IMR-90 (cell line): ENCODE data around the gene ING2. TPM values are rescaled to one million over a fixed set of nuclear protein-coding genes. Genes with fewer than 3 reads are reported as not detected.

Experiments
- ATAC-seq: fragments of 200-7000 bp; cut with Tn5 transposase; 2 replicates; pipeline ENCODE4 v1.9.1; 2020; ENCODE audit warnings: low read depth, mild to moderate bottlenecking, moderate library complexity
- BruUV-seq: library from RNA; stranded (reverse); fragments of 400-500 nt; replicated peaks from 2 replicates; lab custom pipeline; 2021; lab: Mats Ljungman, UMichigan
- CTCF ChIA-PET: fragments of 300-600 bp; formaldehyde crosslinking; extraction: SDS; loops from one replicate; lab custom pipeline; 2021; ENCODE audit warnings: antibody characterized with exemption; lab: Yijun Ruan, JAX
- POLR2A ChIA-PET: fragments of 300-600 bp; sonication (Branson Sonifier 250); formaldehyde crosslinking; loops from one replicate; lab custom pipeline; 2022; ENCODE audit warnings: antibody characterized with exemption; ENCODE audit not compliant: unreplicated experiment; lab: Charles Lee
- DNase-seq: peaks from one replicate; pipeline ENCODE4 v3.0.0; 2013
- H2AFZ ChIP-seq: replicated peaks from 2 replicates; pipeline ENCODE3; 2013; ENCODE audit warnings: low read length, mild to moderate bottlenecking; ENCODE audit not compliant: poor library complexity
- H2AK5ac ChIP-seq: 2 replicates; pipeline ENCODE4 v1.6.1; 2013; ENCODE audit warnings: low read depth, low read length, inconsistent platforms
- H2AK9ac ChIP-seq: replicated peaks from 2 replicates; pipeline ENCODE3; 2013; ENCODE audit warnings: mild to moderate bottlenecking, low read depth, low read length, moderate library complexity; ENCODE audit not compliant: poor library complexity
- H2BK120ac ChIP-seq: 2 replicates; pipeline ENCODE4 v1.6.1; 2013; ENCODE audit warnings: low read depth, low read length, inconsistent platforms
- H2BK15ac ChIP-seq: 3 replicates; pipeline ENCODE4 v1.6.1; 2013; ENCODE audit warnings: low read depth, low read length, inconsistent platforms
- H2BK20ac ChIP-seq: 2 replicates; pipeline ENCODE4 v1.6.1; 2013; ENCODE audit warnings: low read depth, mild to moderate bottlenecking, inconsistent platforms, low read length, moderate library complexity
- H2BK5ac ChIP-seq: 2 replicates; pipeline ENCODE4 v1.6.1; 2013; ENCODE audit warnings: mild to moderate bottlenecking, low read depth, low read length, inconsistent platforms; ENCODE audit not compliant: poor library complexity, severe bottlenecking
- H3K14ac ChIP-seq: replicated peaks from 2 replicates; pipeline ENCODE4 v1.6.1; 2013; ENCODE audit warnings: low read depth, low read length, inconsistent platforms
- H3K18ac ChIP-seq: 2 replicates; pipeline ENCODE4 v1.6.1; 2013; ENCODE audit warnings: low read depth, low read length, control low read depth
- H3K23ac ChIP-seq: 2 replicates; pipeline ENCODE4 v1.6.1; 2013; ENCODE audit warnings: low read depth, low read length, inconsistent platforms
- H3K27ac ChIP-seq: 2 replicates; pipeline ENCODE4 v1.5.1; 2013; ENCODE audit warnings: mild to moderate bottlenecking, control low read depth, low read length; ENCODE audit not compliant: insufficient read depth
- H3K27me3 ChIP-seq: 2 replicates; pipeline ENCODE4 v1.6.1; 2013; ENCODE audit warnings: low read length; ENCODE audit not compliant: control insufficient read depth, insufficient read depth
- H3K36me3 ChIP-seq: 2 replicates; pipeline ENCODE4 v1.6.1; 2013; ENCODE audit warnings: low read length, mixed read lengths; ENCODE audit not compliant: control insufficient read depth, insufficient read depth
- H3K4ac ChIP-seq: 2 replicates; pipeline ENCODE4 v1.6.1; 2013; ENCODE audit warnings: low read depth, low read length, inconsistent platforms
- H3K4me1 ChIP-seq: 2 replicates; pipeline ENCODE4 v1.6.1; 2013; ENCODE audit warnings: low read length, mixed read lengths; ENCODE audit not compliant: control insufficient read depth, insufficient read depth
- H3K4me2 ChIP-seq: 2 replicates; pipeline ENCODE4 v1.6.1; 2013; ENCODE audit warnings: low read depth, mild to moderate bottlenecking, control low read depth, low read length, moderate library complexity
- H3K4me3 ChIP-seq: 2 replicates; pipeline ENCODE4 v1.5.1; 2013; ENCODE audit warnings: low read depth, mild to moderate bottlenecking, control low read depth, low read length, moderate library complexity; ENCODE audit not compliant: insufficient read depth
- H3K56ac ChIP-seq: 2 replicates; pipeline ENCODE4 v1.6.1; 2013; ENCODE audit warnings: low read length, inconsistent platforms; ENCODE audit not compliant: insufficient read depth; ENCODE audit errors: extremely low read depth
- H3K79me1 ChIP-seq, 2 experiments: 2 replicates each; pipeline ENCODE4 v1.6.1; 2013; ENCODE audit warnings: low read length in 2 of 2, inconsistent platforms in 1 of 2, low read depth in 1 of 2
- H3K9ac ChIP-seq: 2 replicates; pipeline ENCODE4 v1.6.1; 2013; ENCODE audit warnings: low read depth, low read length, control low read depth
- H3K9me1 ChIP-seq: 2 replicates; pipeline ENCODE4 v1.6.1; 2013; ENCODE audit warnings: low read length, inconsistent platforms; ENCODE audit not compliant: insufficient read depth
- H3K9me3 ChIP-seq: 2 replicates; pipeline ENCODE4 v1.6.1; 2013; ENCODE audit warnings: low read length; ENCODE audit not compliant: control insufficient read depth, insufficient read depth
- H4K20me1 ChIP-seq: 2 replicates; pipeline ENCODE4 v1.6.1; 2013; ENCODE audit warnings: low read length, inconsistent platforms; ENCODE audit not compliant: insufficient read depth
- H4K5ac ChIP-seq: 2 replicates; pipeline ENCODE4 v1.6.1; 2013; ENCODE audit warnings: mild to moderate bottlenecking, low read depth, low read length, control low read depth
- H4K8ac ChIP-seq, 2 experiments: 2 replicates each; pipeline ENCODE4 v1.6.1; 2013; ENCODE audit warnings: low read depth in 2 of 2, low read length in 2 of 2, control low read depth in 1 of 2, inconsistent platforms in 1 of 2
- H4K91ac ChIP-seq: 2 replicates; pipeline ENCODE4 v1.6.1; 2013; ENCODE audit warnings: low read depth, low read length, inconsistent platforms; ENCODE audit not compliant: insufficient read depth
- BHLHE40 ChIP-seq: fragments of 150-350 bp; IDR thresholded peaks from 2 replicates; pipeline ENCODE4 v1.6.1; 2016; ENCODE audit warnings: mild to moderate bottlenecking, low read depth, low read length
- CEBPB ChIP-seq: IDR thresholded peaks from 2 replicates; pipeline ENCODE4 v1.6.1; 2012; ENCODE audit warnings: low read depth, low read length, improper control_type of control experiment
- CHD1 ChIP-seq: IDR thresholded peaks from 2 replicates; pipeline ENCODE4 v1.6.1; 2012; ENCODE audit warnings: low read depth, low read length, improper control_type of control experiment
- CTCF ChIP-seq: conservative IDR thresholded peaks from 2 replicates; pipeline ENCODE4 v1.5.1; 2012; ENCODE audit warnings: mild to moderate bottlenecking, low read depth, low read length, improper control_type of control experiment
- ELK1 ChIP-seq: fragments of 150-350 bp; IDR thresholded peaks from 2 replicates; pipeline ENCODE4 v1.6.1; 2016; ENCODE audit warnings: low read depth, mild to moderate bottlenecking, low read length, moderate library complexity, borderline replicate concordance
- FOS ChIP-seq: fragments of 150-350 bp; IDR thresholded peaks from 2 replicates; pipeline ENCODE4 v1.6.1; 2016; ENCODE audit warnings: low read depth, low read length
- MAFK ChIP-seq: IDR thresholded peaks from 2 replicates; pipeline ENCODE4 v1.6.1; 2012; ENCODE audit warnings: low read depth, low read length, improper control_type of control experiment
- MAZ ChIP-seq: IDR thresholded peaks from 2 replicates; pipeline ENCODE4 v1.6.1; 2012; ENCODE audit warnings: low read depth, mild to moderate bottlenecking, low read length, improper control_type of control experiment, moderate library complexity, borderline replicate concordance
- MXI1 ChIP-seq: IDR thresholded peaks from 2 replicates; pipeline ENCODE4 v1.6.1; 2012; ENCODE audit warnings: low read depth, mild to moderate bottlenecking, low read length, moderate library complexity, borderline replicate concordance
- NFE2L2 ChIP-seq: fragments of 150-350 bp; IDR thresholded peaks from 2 replicates; pipeline ENCODE4 v1.6.1; 2016; ENCODE audit warnings: low read depth, mild to moderate bottlenecking, low read length
- POLR2A ChIP-seq: IDR thresholded peaks from 2 replicates; pipeline ENCODE4 v1.6.1; 2012; ENCODE audit warnings: mild to moderate bottlenecking, low read depth, low read length
- RAD21 ChIP-seq: IDR thresholded peaks from 2 replicates; pipeline ENCODE4 v1.6.1; 2012; ENCODE audit warnings: low read length, improper control_type of control experiment
- RCOR1 ChIP-seq: IDR thresholded peaks from 2 replicates; pipeline ENCODE4 v1.6.1; 2012; ENCODE audit warnings: mild to moderate bottlenecking, low read length, improper control_type of control experiment; ENCODE audit not compliant: insufficient replicate concordance
- RFX5 ChIP-seq: IDR thresholded peaks from 2 replicates; pipeline ENCODE4 v1.8.0; 2012; ENCODE audit warnings: low read depth, mild to moderate bottlenecking, low read length, moderate library complexity
- SMC3 ChIP-seq: fragments of 150-350 bp; IDR thresholded peaks from 2 replicates; pipeline ENCODE4 v1.6.1; 2016; ENCODE audit warnings: low read depth, mild to moderate bottlenecking, antibody characterized with exemption, low read length, moderate library complexity
- WGBS, 2 experiments: methylation state at CpG; one replicate each; pipeline versions ENCODE4 v1.1.5 to v1.1.7; 2013; ENCODE audit warnings: missing lambda C conversion rate in 2 of 2; ENCODE audit not compliant: insufficient read length in 1 of 2; ENCODE audit errors: extremely low coverage in 2 of 2; 5-methylcytosine and 5-hydroxymethylcytosine counted together
- dilution Hi-C: fragments of 300-500 bp; cut with HindIII; formaldehyde crosslinking; loops from one replicate; pipeline ENCODE4 v1.14.3; 2018; ENCODE audit warnings: low sequenced_read_pairs; ENCODE audit not compliant: unreplicated experiment
- in situ Hi-C: fragments of 300-500 bp; cut with MboI; formaldehyde crosslinking; loops from 3 replicates; pipeline ENCODE4 v1.14.3; 2019; ENCODE audit warnings: low sequenced_read_pairs, inconsistent platforms, mixed read lengths
- intact Hi-C: fragments of 100-400 bp; cut with micrococcal nuclease; formaldehyde crosslinking; loops from 2 replicates; pipeline ENCODE4 v1.10.0; 2022
- polyA plus RNA-seq, 3 experiments: library from polyadenylated mRNA; depleted of rRNA; stranded (reverse); fragments of >200 nt; gene quantifications; 2 replicates each; pipeline ENCODE4 v1.2.3, GENCODE V29; 2012; ENCODE audit warnings: low replicate concordance in 1 of 3
- total RNA-seq: library from RNA; depleted of rRNA; stranded (reverse); fragments of >200 nt; gene quantifications from 2 replicates; pipeline ENCODE4 v1.2.3, GENCODE V29; 2012

ING2 gene
- total and polyA plus RNA-seq, 2 of the 4 experiments (the other 2 are of a cell fraction) = 2.5 to 9.5 TPM

GRCh38 chr4:183527326-183527725, 22.5 kb downstream of the ING2 start:
- DNase-seq (no peak), ATAC-seq (no peak)
- in situ Hi-C loops (no loop called here), dilution Hi-C loops (no loop called here), intact Hi-C loops (no loop called here)
- Histone ChIP-seq H3K4me2 (no peak overlapping the region), H3K9ac (no peak overlapping the region), H3K36me3 (no peaks in the 10 kb centered on the region), H3K27me3 (peaks cover 15% of the 10 kb centered on the region), H3K9me1 (no peaks in the 10 kb centered on the region), H2AK5ac (no peak overlapping the region), H2AFZ (no peak overlapping the region), H4K5ac (no peak overlapping the region), H3K9me3 (no peaks in the 10 kb centered on the region), H2AK9ac (no peak overlapping the region), H2BK5ac (no peak overlapping the region), H3K14ac (no peak overlapping the region), H3K56ac (no peak overlapping the region), H3K4me3 (no peak overlapping the region), H3K4ac (no peak overlapping the region), H3K23ac (no peak overlapping the region), H4K8ac (no peak overlapping the region), H3K18ac (no peak overlapping the region), H3K79me1 (no peaks in the 10 kb centered on the region), H4K91ac (no peak overlapping the region), H2BK120ac (no peak overlapping the region), H2BK20ac (no peak overlapping the region), H2BK15ac (no peak overlapping the region), H4K20me1 (no peaks in the 10 kb centered on the region), H3K27ac (no peak overlapping the region), H3K4me1 (no peaks in the 10 kb centered on the region)
- BruUV-seq = no TSS peak
- 60% methylated on average over 1 of the region's 2 CpGs; no CpG with 5 or more reads in 1 of the 2 experiments for WGBS, 2 experiments
- TF ChIP-seq FOS (no peak), ELK1 (no peak), MAZ (no peak), RFX5 (no peak), RCOR1 (no peak), CEBPB (no peak), MAFK (no peak), CHD1 (no peak), NFE2L2 (no peak), RAD21 (no peak), SMC3 (no peak), BHLHE40 (no peak), CTCF (no peak), MXI1 (no peak), POLR2A (no peak)
- POLR2A ChIA-PET = no interaction called here
- CTCF ChIA-PET = no interaction called here
